Left forelimb (tissue), 1 donor: ENCODE results near the gene ZNF665.
A peak's percentile ranks its signal among the peaks of the same experiment; 100 is the strongest.
"Not testable (repeated sequence)": the region's sequence is repeated elsewhere in the genome, so short reads cannot be mapped to it uniquely, and the experiment has no call there.

Source experiments
- DNase-seq: peaks from one replicate; pipeline ENCODE4 v3.0.0-alpha.2; 2018; ENCODE audit warnings: low spot score

Gene ZNF665

GRCh38 chr19:53157626-53158025 lies 35.5 kb downstream of the ZNF665 start:
- no peak for DNase-seq

DNA sequence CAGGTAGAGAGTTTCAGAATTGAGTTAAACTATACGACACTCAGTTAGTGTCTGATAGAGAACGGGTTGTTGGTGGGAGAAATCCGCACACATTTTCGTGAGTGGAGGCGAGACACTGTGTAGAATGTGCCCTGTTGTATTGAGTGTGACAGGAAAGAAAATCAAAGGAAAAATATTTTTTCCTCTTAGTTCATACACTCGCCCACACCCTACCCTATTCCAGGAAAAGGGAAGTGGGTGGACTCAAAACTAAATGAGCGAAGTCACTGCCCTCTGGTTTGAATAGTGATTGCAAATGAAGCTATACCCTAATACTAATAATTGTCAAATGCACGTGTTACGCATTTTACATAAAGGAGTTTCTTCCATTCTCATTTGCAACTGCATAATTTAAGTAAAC lies 36.3 kb downstream of the ZNF665 start:
- DNase-seq = no peak

GRCh38 chr19:53147645-53148044 lies 45.5 kb downstream of the ZNF665 start:
- no peak for DNase-seq

GRCh38 chr19:53140351-53140750 lies 52.8 kb downstream of the ZNF665 start:
- no peak for DNase-seq

DNA sequence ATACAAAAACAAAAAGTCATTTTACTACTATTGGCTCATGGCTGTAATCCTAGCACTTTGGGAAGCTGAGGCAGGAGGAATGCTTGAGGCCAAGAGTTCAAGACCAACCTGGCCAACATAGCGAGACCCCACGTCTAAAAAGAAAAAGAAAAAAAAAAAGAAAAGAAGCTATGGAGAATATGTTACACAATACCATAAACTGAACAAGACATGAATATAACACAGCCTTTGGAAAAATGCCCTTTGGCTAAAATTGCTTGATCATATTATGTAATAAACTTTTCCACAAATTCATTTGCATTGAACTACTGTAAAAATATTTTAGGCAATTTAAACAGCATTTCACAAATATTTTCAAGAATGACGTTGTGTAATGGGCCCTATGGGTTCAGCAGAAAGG lies 56.7 kb downstream of the ZNF665 start:
- no peak for DNase-seq

DNA sequence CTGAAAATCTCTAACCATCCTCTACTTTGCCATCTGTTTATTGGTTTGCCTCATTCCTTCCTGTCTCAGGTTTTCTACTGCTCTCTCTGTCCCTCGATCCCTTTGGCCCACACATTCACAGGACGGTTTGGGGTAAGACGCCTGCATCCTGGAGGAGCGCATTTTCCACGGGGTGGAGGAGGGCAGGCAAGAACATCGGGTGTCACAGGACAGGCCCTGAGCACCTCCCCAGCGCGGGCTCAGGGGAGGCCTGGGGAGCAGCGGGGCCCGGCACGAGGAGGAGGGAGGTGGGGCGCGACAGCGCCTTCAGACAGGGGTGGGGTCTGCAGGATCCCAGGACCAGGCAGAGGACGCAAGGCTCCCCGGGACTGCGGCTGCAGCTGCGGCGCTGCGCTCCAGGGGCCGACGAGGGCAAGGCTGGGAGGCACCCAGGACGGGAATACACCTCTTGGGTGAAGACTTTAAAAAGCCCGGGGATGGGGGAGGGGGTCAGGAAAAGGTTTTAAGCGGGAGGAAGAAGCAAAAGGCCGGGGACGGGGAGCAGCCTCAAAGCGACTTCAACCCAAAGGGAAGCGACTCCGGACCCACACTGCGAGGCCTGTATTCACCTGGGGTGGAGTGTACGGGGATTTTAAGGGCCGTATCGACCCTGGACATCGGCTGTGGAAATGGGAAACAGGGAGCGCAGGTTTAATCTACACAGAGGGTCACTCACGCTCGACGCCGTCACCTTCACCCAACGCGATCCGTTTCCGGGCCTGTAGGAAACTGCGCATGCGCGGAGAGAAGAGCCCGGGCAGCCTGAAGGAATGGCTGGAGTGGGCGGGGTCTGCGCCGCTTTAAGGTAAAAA lies 60.8 kb downstream of the ZNF665 start, which contains the start of gene ZNF415:
ZNF415 (minus strand) TSS at position 770 of the 851 bp plus-strand sequence. CDS start 10,234 bp downstream, outside the sequence.
- DNase-seq = peak; percentile 90

GRCh38 chr19:53131727-53132126 lies 61.4 kb downstream of the ZNF665 start:
- no peak for DNase-seq

- DNase-seq = no peak
These were observed 62.0 kb downstream of the ZNF665 start for GRCh38 chr19:53131085-53131590.

GRCh38 chr19:53130506-53130905 lies 62.7 kb downstream of the ZNF665 start:
- no peak for DNase-seq

DNA sequence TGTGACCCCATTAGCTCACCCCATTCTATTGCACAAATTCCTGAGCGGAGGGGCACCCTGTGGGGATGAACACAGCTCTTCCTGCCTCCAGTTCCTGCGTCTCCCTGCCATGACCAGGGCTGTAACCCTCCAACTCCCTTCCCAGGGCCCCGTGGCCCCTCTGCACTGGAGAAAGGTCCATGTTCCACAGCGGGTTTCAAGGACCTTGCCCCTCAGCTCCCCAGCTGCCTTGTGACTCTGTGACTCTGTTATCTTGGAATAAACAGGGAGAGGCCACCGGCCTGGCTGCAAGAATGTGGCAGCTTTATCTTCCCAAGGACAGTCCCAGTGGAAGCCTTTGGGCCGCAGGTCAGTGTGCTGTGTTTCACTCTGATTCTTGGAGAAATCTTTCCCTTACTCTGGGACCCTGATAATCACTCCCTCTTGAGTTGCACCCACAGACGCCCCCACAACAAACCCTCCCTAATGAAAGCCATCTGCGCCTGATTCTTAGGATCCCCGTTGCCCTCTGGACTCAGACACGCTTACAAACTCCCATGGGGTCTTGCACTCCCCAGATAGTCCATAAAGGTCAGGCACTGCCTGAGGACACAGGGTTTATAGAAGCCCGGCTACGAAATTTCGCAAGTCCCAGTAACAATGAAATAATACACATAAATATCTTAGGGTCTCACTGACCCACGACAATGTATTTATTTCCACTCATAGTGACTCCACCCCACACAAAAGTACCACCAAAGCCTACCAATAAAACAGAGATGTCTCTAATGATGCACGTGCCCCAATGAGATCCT lies 66.2 kb downstream of the ZNF665 start:
- DNase-seq = not testable (repeated sequence)

DNA sequence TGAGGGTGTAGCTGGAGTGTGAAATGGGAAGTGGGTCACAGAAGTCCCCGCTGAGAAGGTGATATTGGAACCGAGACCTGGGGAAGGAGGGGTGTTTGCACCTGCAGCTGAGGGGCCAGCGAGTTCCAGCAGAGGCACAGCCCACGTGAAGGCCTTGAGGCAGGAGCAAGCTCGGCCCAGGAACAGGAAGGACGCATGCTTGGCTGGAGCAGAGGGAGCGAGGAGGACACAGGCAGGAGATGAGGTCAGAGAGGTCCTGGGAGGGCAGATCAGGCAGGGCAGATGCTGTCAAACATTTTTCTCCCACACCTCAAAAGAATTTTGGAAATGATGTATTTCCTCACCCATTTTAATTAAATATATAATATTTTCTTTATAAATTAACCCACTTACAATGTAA lies 69.8 kb downstream of the ZNF665 start:
- no peak for DNase-seq
